ENCODE measurements around the gene RAP1GAP. TPM values are rescaled to one million over a fixed set of nuclear protein-coding genes. Genes with fewer than 3 reads are reported as not detected.

Gene RAP1GAP
- total and polyA plus RNA-seq, 2 experiments from 2014 or later, result 0.41 to 0.97 TPM

- 70 to 72% methylated on average over 8 of the region's 8 CpGs for WGBS, 2 experiments (ENCODE audit: low coverage in 1 of 2, low lambda C conversion rate in 2 of 2, missing lambda C conversion rate in 2 of 2)
Observed at GRCh38 chr1:21553116-21553926, 115.8 kb downstream of the RAP1GAP start.

GRCh38 chr1:21552715-21553114 is 116.4 kb downstream of the RAP1GAP start:
- TF ChIP-seq EZH2phosphoT487 (IDR thresholded peaks at IDR 0.05; ENCODE audit: insufficient read depth, low read depth) (peak; percentile 97), EZH2 (IDR thresholded peaks at IDR 0.05; ENCODE audit: insufficient read depth, poor library complexity, severe bottlenecking) (no peak)
- Histone ChIP-seq H2AFZ (no peak overlapping the region), H3K36me3 (ENCODE audit: low read depth) (no peaks in the 10 kb centered on the region), H3K4me3 (no peak overlapping the region), H3K9me3 (ENCODE audit: low read depth) (no peaks in the 10 kb centered on the region), H3K79me2 (ENCODE audit: insufficient read depth) (no peaks in the 10 kb centered on the region), H3K27ac (peak overlapping the region; percentile 52; the same call in 1 of the 2 replicates), H4K20me1 (ENCODE audit: insufficient read depth) (no peaks in the 10 kb centered on the region), H3F3A (ENCODE audit: insufficient read depth) (peaks cover 7% of the 10 kb centered on the region), H3K9me2 (ENCODE audit: insufficient read depth) (no peaks in the 10 kb centered on the region), H3K27me3 (replicated peaks; ENCODE audit: insufficient read depth) (peaks cover 37% of the 10 kb centered on the region), H3K4me2 (ENCODE audit: unreplicated experiment) (peak overlapping the region; percentile 78), H3K4me1 (ENCODE audit: insufficient read depth) (peaks cover 25% of the 10 kb centered on the region), H3K9ac (no peak overlapping the region)
- DNase-seq, result peak; percentile 94
- 0% methylated on average over 1 of the region's 1 CpG for WGBS, 2 experiments (ENCODE audit: low coverage in 1 of 2, low lambda C conversion rate in 2 of 2, missing lambda C conversion rate in 2 of 2)
- in situ Hi-C loops (cut with MboI), result no loop called here

More at GRCh38 chr1:21553116-21553926, 115.8 kb downstream of the RAP1GAP start:
- H3K9me2 ChIP-seq (ENCODE audit: insufficient read depth), result no peaks in the 10 kb centered on the region
- H3K27me3 ChIP-seq (replicated peaks; ENCODE audit: insufficient read depth), result peaks cover 41% of the 10 kb centered on the region
- H3K79me2 ChIP-seq (ENCODE audit: insufficient read depth), result no peaks in the 10 kb centered on the region
- peaks cover 7% of the 10 kb centered on the region for H3F3A ChIP-seq (ENCODE audit: insufficient read depth)
- in situ Hi-C loops (cut with MboI), result no loop called here
- peak overlapping the region; percentile 78 for H3K4me2 ChIP-seq (ENCODE audit: unreplicated experiment)
- no peaks in the 10 kb centered on the region for H4K20me1 ChIP-seq (ENCODE audit: insufficient read depth)
- TF ChIP-seq EZH2phosphoT487 (IDR thresholded peaks at IDR 0.05; ENCODE audit: insufficient read depth, low read depth) (peak; percentile 47; the same call in 1 of the 2 replicates), EZH2 (IDR thresholded peaks at IDR 0.05; ENCODE audit: insufficient read depth, poor library complexity, severe bottlenecking) (no peak)
- no peak overlapping the region for H2AFZ ChIP-seq
- H3K27ac ChIP-seq, result peak overlapping the region; percentile 26; the same call in 1 of the 2 replicates
- 0 out of 2 replicates have a peak overlapping the region, but pooled peaks have one; percentile 17 for H3K9ac ChIP-seq
- DNase-seq, result peak; percentile 74
- H3K36me3 ChIP-seq (ENCODE audit: low read depth), result no peaks in the 10 kb centered on the region
- peak overlapping the region; percentile 38 for H3K4me3 ChIP-seq
- H3K9me3 ChIP-seq (ENCODE audit: low read depth), result no peaks in the 10 kb centered on the region
- peaks cover 25% of the 10 kb centered on the region for H3K4me1 ChIP-seq (ENCODE audit: insufficient read depth)

- Histone ChIP-seq H3K27ac (no peak overlapping the region), H3F3A (ENCODE audit: insufficient read depth) (peaks cover 7% of the 10 kb centered on the region), H3K27me3 (replicated peaks; ENCODE audit: insufficient read depth) (peaks cover 26% of the 10 kb centered on the region), H3K36me3 (ENCODE audit: low read depth) (no peaks in the 10 kb centered on the region), H3K9ac (no peak overlapping the region), H3K9me3 (ENCODE audit: low read depth) (no peaks in the 10 kb centered on the region), H2AFZ (no peak overlapping the region), H3K79me2 (ENCODE audit: insufficient read depth) (no peaks in the 10 kb centered on the region), H3K9me2 (ENCODE audit: insufficient read depth) (no peaks in the 10 kb centered on the region), H3K4me2 (ENCODE audit: unreplicated experiment) (no peak overlapping the region), H3K4me3 (no peak overlapping the region), H3K4me1 (ENCODE audit: insufficient read depth) (peaks cover 25% of the 10 kb centered on the region), H4K20me1 (ENCODE audit: insufficient read depth) (no peaks in the 10 kb centered on the region)
- TF ChIP-seq EZH2 (IDR thresholded peaks at IDR 0.05; ENCODE audit: insufficient read depth, poor library complexity, severe bottlenecking) (no peak), EZH2phosphoT487 (IDR thresholded peaks at IDR 0.05; ENCODE audit: insufficient read depth, low read depth) (no peak)
- 86 to 88% methylated on average over 12 of the region's 12 CpGs for WGBS, 2 experiments (ENCODE audit: low coverage in 1 of 2, low lambda C conversion rate in 2 of 2, missing lambda C conversion rate in 2 of 2)
- no peak for DNase-seq
- in situ Hi-C loops (cut with MboI), result no loop called here
Observed at GRCh38 chr1:21550866-21551475, 118.2 kb downstream of the RAP1GAP start.

- Histone ChIP-seq H3K79me2 (ENCODE audit: insufficient read depth) (no peaks in the 10 kb centered on the region), H3F3A (ENCODE audit: insufficient read depth) (peaks cover 7% of the 10 kb centered on the region), H3K4me2 (ENCODE audit: unreplicated experiment) (peak overlapping the region; percentile 26), H3K27me3 (replicated peaks; ENCODE audit: insufficient read depth) (peaks cover 28% of the 10 kb centered on the region), H3K4me1 (ENCODE audit: insufficient read depth) (peaks cover 25% of the 10 kb centered on the region), H3K9ac (no peak overlapping the region), H4K20me1 (ENCODE audit: insufficient read depth) (no peaks in the 10 kb centered on the region), H3K4me3 (no peak overlapping the region), H3K9me2 (ENCODE audit: insufficient read depth) (no peaks in the 10 kb centered on the region), H3K9me3 (ENCODE audit: low read depth) (no peaks in the 10 kb centered on the region), H3K36me3 (ENCODE audit: low read depth) (no peaks in the 10 kb centered on the region), H2AFZ (no peak overlapping the region), H3K27ac (no peak overlapping the region)
- peak; percentile 39 for DNase-seq
- 70 to 77% methylated on average over 5 of the region's 5 CpGs for WGBS, 2 experiments (ENCODE audit: low coverage in 1 of 2, low lambda C conversion rate in 2 of 2, missing lambda C conversion rate in 2 of 2)
- TF ChIP-seq EZH2phosphoT487 (IDR thresholded peaks at IDR 0.05; ENCODE audit: insufficient read depth, low read depth), result no peak
- no peak for TF ChIP-seq EZH2 (IDR thresholded peaks at IDR 0.05; ENCODE audit: insufficient read depth, poor library complexity, severe bottlenecking)
- in situ Hi-C loops (cut with MboI), result no loop called here
Observed at GRCh38 chr1:21550097-21550496, 119.1 kb downstream of the RAP1GAP start.
